NCI-H460 (cell line): ENCODE results near the gene NELFE. TPM values are rescaled to one million over a fixed set of nuclear protein-coding genes. Genes with fewer than 3 reads are reported as not detected.
"Not testable (repeated sequence)": the region's sequence is repeated elsewhere in the genome, so short reads cannot be mapped to it uniquely, and the experiment has no call there.

Experiments used
- DNase-seq: peaks from one replicate; pipeline ENCODE4 v3.0.0-alpha.2; 2016; ENCODE audit warnings: low read depth; ENCODE audit errors: extremely low read depth
- small RNA-seq, 2 experiments: library from RNA; depleted of rRNA; stranded (forward); fragments of <200 nt; gene quantifications; one replicate each; pipeline ENCODE3, GENCODE V24; 2014
- total RNA-seq: library from RNA; depleted of rRNA; stranded (reverse); fragments of >200 nt; shearing (Covaris generic); gene quantifications from 2 replicates; pipeline ENCODE4 v1.2.3, GENCODE V29; 2014; rRNA removed

The NELFE gene
- total RNA-seq, 1 experiment from 2014 or later: 108 TPM

GRCh38 chr6:31922942-31923341 is 35.8 kb downstream of the NELFE start:
- no peak for DNase-seq

GRCh38 chr6:31920811-31921210 is 38.0 kb downstream of the NELFE start:
- DNase-seq: no peak

DNA sequence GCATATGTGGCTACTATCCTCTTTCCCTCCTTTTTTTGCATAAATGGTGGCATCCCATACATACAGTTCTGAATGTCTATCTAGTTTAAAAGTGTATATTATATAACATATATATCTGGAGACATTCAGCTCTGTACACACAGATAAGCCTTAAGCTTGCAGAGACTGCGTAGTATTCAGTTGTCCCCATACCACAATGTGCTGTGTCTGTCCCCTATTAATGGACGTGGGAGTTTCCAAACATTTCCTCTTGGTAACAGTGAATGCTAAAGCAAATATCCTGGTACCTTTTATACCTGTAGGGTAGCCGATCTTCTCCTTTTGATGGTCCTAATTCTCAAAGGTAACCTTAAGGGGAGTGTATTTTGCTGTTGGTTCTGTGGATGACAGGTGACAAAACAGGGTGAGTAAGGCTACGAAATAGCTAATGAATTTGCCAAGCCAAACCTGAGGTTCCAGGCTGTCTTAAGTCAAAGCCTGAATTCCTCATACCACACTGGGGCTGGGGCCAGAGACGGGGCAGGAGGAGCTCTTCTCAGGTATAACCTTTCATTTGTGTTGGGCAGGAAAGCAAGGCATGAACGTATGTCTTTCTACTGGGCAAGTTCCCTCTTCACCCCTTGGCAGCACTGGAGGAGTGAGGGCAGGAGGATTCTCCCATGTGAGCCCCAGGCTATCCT is 39.0 kb downstream of the NELFE start:
- DNase-seq: no peak

- no peak for DNase-seq
Observed at GRCh38 chr6:31918069-31918720, 40.6 kb downstream of the NELFE start.

GRCh38 chr6:31915756-31916155 is 43.0 kb downstream of the NELFE start:
- no peak for DNase-seq

DNA sequence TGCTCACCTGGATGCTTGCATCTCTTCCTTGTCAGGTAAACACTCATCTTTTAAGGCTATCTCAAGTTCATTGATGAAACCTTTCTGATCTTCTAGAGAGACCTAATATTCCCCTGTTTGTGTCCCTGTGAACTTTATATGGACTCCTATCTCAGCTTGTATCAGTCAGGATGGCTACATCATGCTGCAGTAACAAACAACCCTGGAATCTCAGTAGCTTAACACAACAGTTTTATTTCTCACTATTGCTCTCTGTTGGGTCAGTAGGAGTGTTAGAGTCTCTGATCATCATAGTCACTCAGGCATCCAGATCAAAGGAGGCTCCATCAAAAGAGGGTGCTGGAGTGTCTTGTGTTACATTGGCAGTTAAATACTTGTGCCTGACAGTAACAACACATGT is 43.4 kb downstream of the NELFE start:
- DNase-seq: no peak

- no peak for DNase-seq
Observed at GRCh38 chr6:31911826-31912585, 46.8 kb downstream of the NELFE start.

- DNase-seq: not testable (repeated sequence)
Observed at GRCh38 chr6:31909298-31909697, 49.5 kb downstream of the NELFE start.

- no peak for DNase-seq
Observed at GRCh38 chr6:31908791-31909190, 50.0 kb downstream of the NELFE start.

- not testable (repeated sequence) for DNase-seq
Observed at GRCh38 chr6:31908255-31908654, 50.5 kb downstream of the NELFE start.

GRCh38 chr6:31907158-31907813 is 51.5 kb downstream of the NELFE start:
- DNase-seq: no peak

GRCh38 chr6:31906727-31907126 is 52.0 kb downstream of the NELFE start:
- not testable (repeated sequence) for DNase-seq

- DNase-seq: no peak
Observed at GRCh38 chr6:31906122-31906521, 52.6 kb downstream of the NELFE start.

DNA sequence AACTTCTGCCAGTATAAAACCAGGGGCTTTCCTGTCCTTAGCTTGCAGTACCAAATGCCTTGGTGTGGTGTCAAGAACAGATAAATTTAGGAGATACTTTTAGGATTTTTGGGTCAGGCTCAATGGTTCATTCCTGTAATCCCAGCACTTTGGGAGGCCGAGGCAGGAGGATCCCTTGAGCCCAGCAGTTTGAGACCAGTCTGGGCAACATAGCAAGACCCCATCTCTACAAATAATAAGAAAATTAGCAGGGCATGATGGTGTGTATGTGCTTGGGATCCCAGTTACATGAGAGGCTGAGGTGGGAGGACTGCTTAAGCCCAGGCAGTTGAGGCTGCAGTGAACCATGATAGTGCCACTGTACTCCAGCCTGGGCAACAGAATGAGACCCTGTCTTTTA is 53.7 kb downstream of the NELFE start:
- no peak for DNase-seq

- no peak for DNase-seq
Observed at GRCh38 chr6:31903957-31904356, 54.8 kb downstream of the NELFE start.

Small RNA genes within 50 kb of the gene (small RNA-seq; reads per million reads assigned to genes)
- gene AL645922.1: 0 reads per million in 2 experiments

Other genes starting within 250 kb of the NELFE start
- gene LY6G6D, start 243.6 kb downstream of the NELFE start, total RNA-seq: not detected in 2 replicates
- gene LY6G6C, start 237.2 kb downstream of the NELFE start, total RNA-seq: not detected in 2 replicates
- not detected in 2 replicates for gene MPIG6B, start 235.6 kb downstream of the NELFE start, total RNA-seq
- gene DDAH2, start 229.7 kb downstream of the NELFE start, total RNA-seq: 16.4 and 19.1 TPM in 2 replicates
- 376 and 448 TPM in 2 replicates for gene CLIC1, start 222.4 kb downstream of the NELFE start, total RNA-seq
- gene MSH5, start 219.0 kb downstream of the NELFE start, total RNA-seq: 18.6 and 19.8 TPM in 2 replicates
- gene SAPCD1, start 196.3 kb downstream of the NELFE start, total RNA-seq: 2.8 and 4.7 TPM in 2 replicates
- 0.47 and 0.81 TPM in 2 replicates for gene VWA7, start 181.6 kb downstream of the NELFE start, total RNA-seq
- 42.1 and 46.7 TPM in 2 replicates for gene VARS1, start 163.2 kb downstream of the NELFE start, total RNA-seq
- gene LSM2, start 152.0 kb downstream of the NELFE start, total RNA-seq: 62.6 and 64.3 TPM in 2 replicates
- gene HSPA1L, start 143.7 kb downstream of the NELFE start, total RNA-seq: 0.82 and 1.0 TPM in 2 replicates
- gene HSPA1A, start 143.4 kb downstream of the NELFE start, total RNA-seq: 43.3 and 46.7 TPM in 2 replicates
- 58.3 and 60.4 TPM in 2 replicates for gene HSPA1B, start 131.2 kb downstream of the NELFE start, total RNA-seq
- 24.6 and 25.2 TPM in 2 replicates for gene NEU1, start 96.2 kb downstream of the NELFE start, total RNA-seq
- 0.07 TPM in 1 of 2 replicates, not detected in the other for gene SLC44A4, start 80.0 kb downstream of the NELFE start, total RNA-seq
- gene EHMT2, start 61.3 kb downstream of the NELFE start, total RNA-seq: 19.3 and 19.9 TPM in 2 replicates
- gene ZBTB12, start 56.9 kb downstream of the NELFE start, total RNA-seq: 1.8 and 2.8 TPM in 2 replicates
- gene C2, start 31.3 kb downstream of the NELFE start, total RNA-seq: 0.20 and 0.69 TPM in 2 replicates
- not detected in 2 replicates for gene CFB, start 12.9 kb downstream of the NELFE start, total RNA-seq
- 22.1 and 24.1 TPM in 2 replicates for gene SKIC2, start 204 bp upstream of the NELFE start, total RNA-seq
- gene DXO, start 13.2 kb upstream of the NELFE start, total RNA-seq: 19.4 and 21.1 TPM in 2 replicates
- 0.42 and 0.81 TPM in 2 replicates for gene C4A, start 23.1 kb upstream of the NELFE start, total RNA-seq
- gene C4B, start 55.8 kb upstream of the NELFE start, total RNA-seq: 0.69 and 0.87 TPM in 2 replicates
- gene CYP21A2, start 79.4 kb upstream of the NELFE start, total RNA-seq: not detected in 2 replicates
- 22.2 and 24.6 TPM in 2 replicates for gene TNXB, start 150.4 kb upstream of the NELFE start, total RNA-seq
- gene ATF6B, start 169.3 kb upstream of the NELFE start, total RNA-seq: 20.7 and 26.2 TPM in 2 replicates
- gene FKBPL, start 171.3 kb upstream of the NELFE start, total RNA-seq: 4.9 and 5.7 TPM in 2 replicates
- gene PRRT1, start 193.0 kb upstream of the NELFE start, total RNA-seq: 0.20 and 0.37 TPM in 2 replicates
- 25.2 and 29.5 TPM in 2 replicates for gene PPT2, start 195.2 kb upstream of the NELFE start, total RNA-seq
- gene EGFL8, start 205.6 kb upstream of the NELFE start, total RNA-seq: 3.7 and 6.0 TPM in 2 replicates
- 47.7 and 49.0 TPM in 2 replicates for gene AGPAT1, start 217.1 kb upstream of the NELFE start, total RNA-seq
- gene RNF5, start 219.4 kb upstream of the NELFE start, total RNA-seq: 30.1 and 31.6 TPM in 2 replicates
- 1.2 and 1.3 TPM in 2 replicates for gene AGER, start 225.3 kb upstream of the NELFE start, total RNA-seq
- 9.7 and 10.7 TPM in 2 replicates for gene PBX2, start 231.2 kb upstream of the NELFE start, total RNA-seq
- 0.92 and 1.4 TPM in 2 replicates for gene GPSM3, start 233.7 kb upstream of the NELFE start, total RNA-seq